Transverse colon (tissue), 4 donors: ENCODE results near the gene POU3F3. TPM values are rescaled to one million over a fixed set of nuclear protein-coding genes. Genes with fewer than 3 reads are reported as not detected.
A peak's percentile ranks its signal among the peaks of the same experiment; 100 is the strongest.

Experiments
- DNase-seq: peaks from one replicate; pipeline ENCODE4 v3.0.0-alpha.2; 2019
- H3K27ac ChIP-seq, 4 donors: fragments of 200-600 bp; sonication (generic); 2 replicates each; pipeline ENCODE4 v1.5.1; 2016 to 2018; ENCODE audit warnings: inconsistent platforms in 4 of 4
- H3K27me3 ChIP-seq: fragments of 200-600 bp; sonication (generic); 2 replicates; pipeline ENCODE4 v1.5.1; 2017; ENCODE audit warnings: inconsistent platforms
- H3K36me3 ChIP-seq, 4 donors: fragments of 200-600 bp; sonication (generic); 2 replicates each; pipeline ENCODE4 v1.5.1; 2017 to 2019; ENCODE audit warnings: inconsistent platforms in 4 of 4
- H3K4me1 ChIP-seq, 4 donors: fragments of 200-600 bp; sonication (generic); 2 replicates each; pipeline ENCODE4 v1.5.1; 2017 to 2020; ENCODE audit warnings: inconsistent platforms in 4 of 4
- H3K4me3 ChIP-seq, 4 donors: fragments of 200-600 bp; sonication (generic); 1 replicate in 1 of 4; 2 replicates in 3 of 4; pipeline versions ENCODE4 v1.5.1 to v1.6.1; 2017 to 2019; ENCODE audit warnings: inconsistent platforms in 4 of 4
- H3K9me3 ChIP-seq, 2 donors: fragments of 200-600 bp; sonication (generic); 2 replicates each; pipeline ENCODE4 v1.5.1; 2017 to 2019; ENCODE audit warnings: inconsistent platforms in 2 of 2
- EP300 ChIP-seq: sonication (generic); formaldehyde crosslinking; IDR thresholded peaks from one replicate; pipeline ENCODE4 v1.6.1; 2017; ENCODE audit warnings: antibody characterized with exemption, low read depth
- POLR2A ChIP-seq: fragments of 450-650 bp; IDR thresholded peaks from one replicate; pipeline ENCODE4 v1.6.1; 2016; ENCODE audit warnings: antibody characterized with exemption, mild to moderate bottlenecking, moderate library complexity
- POLR2AphosphoS5 ChIP-seq, 3 donors: sonication (generic); formaldehyde crosslinking; IDR thresholded peaks; one replicate each; pipeline ENCODE4 v1.6.1; 2016; ENCODE audit warnings: antibody characterized with exemption in 3 of 3
- WGBS, 2 donors: methylation state at CpG; one replicate each; pipeline ENCODE4 v1.1.5; 2018; ENCODE audit warnings: low coverage in 1 of 2; 5-methylcytosine and 5-hydroxymethylcytosine counted together
- in situ Hi-C, 4 donors: fragments of 200-750 bp; cut with MboI; loops; one replicate each; pipeline versions ENCODE4 v1.15.0 to v1.15.1; 2017; ENCODE audit warnings: low sequenced_read_pairs in 3 of 4, low pct_ligation_motif_present in 1 of 4, low pct_unique_long_range_greater_than_20kb in 1 of 4
- intact Hi-C: fragments of 100-400 bp; cut with DNase I; formaldehyde crosslinking; loops from one replicate; pipeline ENCODE4 v1.15.1; 2023; ENCODE audit warnings: low total_unique reads
- total RNA-seq, 4 donors: library from RNA; depleted of rRNA; stranded (reverse); fragments of >200 nt; gene quantifications; one replicate each; pipeline ENCODE4 v1.1.0, GENCODE V29; 2016
- TF ChIP-seq, protein P1 (sequence below), 5 experiments: fragments of 200-600 bp in 3 of 5; fragments of 450-650 bp in 2 of 5; sonication (generic) in 3 of 5; IDR thresholded peaks; 1 replicate in 2 of 5; 2 replicates in 3 of 5; pipeline ENCODE4 v1.5.1; 2016 to 2017; ENCODE audit warnings: antibody characterized with exemption in 5 of 5, inconsistent platforms in 3 of 5, mild to moderate bottlenecking in 2 of 5, moderate library complexity in 1 of 5

POU3F3 gene
- total RNA-seq, 4 donors from 2014 or later: 0.14 to 0.32 TPM; not detected in 2

DNA sequence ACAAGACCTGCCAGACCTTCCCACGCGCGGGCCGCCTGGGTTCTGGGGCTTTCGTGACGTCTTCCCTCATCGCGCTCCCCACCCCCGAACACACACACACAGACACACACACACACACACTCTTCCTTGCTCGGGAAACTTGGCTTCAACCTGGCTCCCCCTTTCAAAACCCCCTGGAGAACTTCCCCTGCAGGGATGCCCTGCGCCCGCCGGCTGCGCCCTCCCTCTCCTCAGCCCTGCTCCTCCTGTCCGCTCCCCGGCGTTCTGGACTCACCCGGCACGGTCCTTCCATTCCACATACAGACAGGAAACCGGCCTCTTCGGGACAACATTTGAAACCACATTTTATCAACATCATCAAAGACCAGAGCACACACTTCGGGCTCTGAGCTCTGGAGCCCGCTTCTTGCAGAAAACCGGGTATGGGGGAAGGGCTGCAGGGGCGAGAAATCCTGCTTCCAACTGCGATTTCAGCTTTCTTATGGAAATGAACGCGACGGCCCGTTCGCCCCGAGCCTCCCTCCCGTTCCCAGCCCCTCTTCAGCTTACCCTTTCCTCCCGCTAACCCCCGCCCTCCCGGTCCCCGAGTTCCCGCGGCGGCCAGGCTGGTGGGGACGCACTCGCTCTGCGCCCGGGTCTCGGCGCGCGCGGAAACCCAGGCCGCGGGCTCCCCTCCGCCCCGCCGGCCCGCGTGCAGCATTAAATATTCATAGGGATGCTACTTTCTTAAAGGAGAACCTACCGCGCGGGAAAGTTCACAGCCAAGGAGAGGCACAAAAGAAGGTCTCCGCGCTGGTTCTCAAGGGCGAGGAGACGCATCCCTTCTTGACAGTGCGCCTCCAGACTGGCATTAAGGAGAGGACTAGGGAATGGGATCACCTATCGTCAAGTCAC is 18.3 kb downstream of the POU3F3 start:
- peaks cover 10 to 17% (median 13%) of the 10 kb centered on the region in 4 donors for H3K4me1 ChIP-seq
- H3K9me3 ChIP-seq: no peaks in the 10 kb centered on the region
- no peaks in the 10 kb centered on the region for H3K36me3 ChIP-seq
- in situ Hi-C loops: no loop called here
- peak overlapping the region in 2 of 4 donors; percentile 36 to 66 for H3K4me3 ChIP-seq
- WGBS, 2 donors: 0 to 2% methylated on average over 1 to 55 of the region's 65 CpGs
- intact Hi-C loops: no loop called here
- TF ChIP-seq POLR2AphosphoS5 (IDR thresholded peaks at IDR 0.05) (no peak), EP300 (no peak), POLR2A (no peak)
- TF ChIP-seq, protein P1, sequence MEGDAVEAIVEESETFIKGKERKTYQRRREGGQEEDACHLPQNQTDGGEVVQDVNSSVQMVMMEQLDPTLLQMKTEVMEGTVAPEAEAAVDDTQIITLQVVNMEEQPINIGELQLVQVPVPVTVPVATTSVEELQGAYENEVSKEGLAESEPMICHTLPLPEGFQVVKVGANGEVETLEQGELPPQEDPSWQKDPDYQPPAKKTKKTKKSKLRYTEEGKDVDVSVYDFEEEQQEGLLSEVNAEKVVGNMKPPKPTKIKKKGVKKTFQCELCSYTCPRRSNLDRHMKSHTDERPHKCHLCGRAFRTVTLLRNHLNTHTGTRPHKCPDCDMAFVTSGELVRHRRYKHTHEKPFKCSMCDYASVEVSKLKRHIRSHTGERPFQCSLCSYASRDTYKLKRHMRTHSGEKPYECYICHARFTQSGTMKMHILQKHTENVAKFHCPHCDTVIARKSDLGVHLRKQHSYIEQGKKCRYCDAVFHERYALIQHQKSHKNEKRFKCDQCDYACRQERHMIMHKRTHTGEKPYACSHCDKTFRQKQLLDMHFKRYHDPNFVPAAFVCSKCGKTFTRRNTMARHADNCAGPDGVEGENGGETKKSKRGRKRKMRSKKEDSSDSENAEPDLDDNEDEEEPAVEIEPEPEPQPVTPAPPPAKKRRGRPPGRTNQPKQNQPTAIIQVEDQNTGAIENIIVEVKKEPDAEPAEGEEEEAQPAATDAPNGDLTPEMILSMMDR (IDR thresholded peaks at IDR 0.05): no peak
- no peak overlapping the region for H3K27ac ChIP-seq
- no peak for DNase-seq
- peaks cover 85% of the 10 kb centered on the region for H3K27me3 ChIP-seq

DNA sequence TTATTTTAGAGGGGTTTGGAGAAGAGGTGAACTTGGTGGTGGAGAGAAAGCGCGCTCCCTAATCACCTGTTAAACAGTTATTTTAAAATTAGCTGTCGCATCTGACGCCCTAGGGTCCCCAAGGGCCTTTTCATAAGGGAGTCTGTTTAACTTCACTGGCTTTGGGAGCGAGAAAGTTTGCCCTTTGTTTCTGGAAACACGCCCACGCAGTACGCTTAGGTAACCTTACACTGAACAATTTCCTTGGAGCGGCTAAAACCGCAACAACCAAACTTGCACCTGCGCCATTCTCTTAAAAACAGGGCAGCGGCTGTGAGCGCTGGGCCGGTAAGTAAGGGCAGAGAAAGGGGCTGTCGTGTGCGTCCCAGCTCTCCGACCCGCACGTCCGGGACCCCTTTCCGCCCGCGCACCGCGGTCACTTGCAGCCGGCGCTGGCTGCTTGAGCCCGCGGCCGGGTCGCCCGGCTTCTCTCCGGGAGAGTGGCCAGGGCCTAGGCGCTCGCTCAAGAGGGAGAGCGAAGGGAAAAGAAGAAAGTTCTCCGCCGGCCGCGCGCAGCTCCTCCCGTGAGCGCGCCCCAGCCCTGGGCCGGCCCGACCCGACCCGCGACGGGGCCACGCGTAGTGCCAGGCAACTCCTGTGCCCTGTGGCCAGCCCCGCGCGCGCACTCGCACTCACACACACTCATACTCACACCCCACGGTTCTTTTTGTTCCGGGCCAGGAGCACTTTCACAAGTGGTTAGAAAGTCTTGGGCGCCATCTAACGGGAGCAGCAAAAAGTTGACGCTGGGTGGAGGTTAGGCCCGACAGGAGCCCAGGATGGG is 19.2 kb downstream of the POU3F3 start:
- intact Hi-C loops: no loop called here
- 0 to 2% methylated on average over 3 to 63 of the region's 63 CpGs for WGBS, 2 donors
- peak; percentile 70 for DNase-seq

DNA sequence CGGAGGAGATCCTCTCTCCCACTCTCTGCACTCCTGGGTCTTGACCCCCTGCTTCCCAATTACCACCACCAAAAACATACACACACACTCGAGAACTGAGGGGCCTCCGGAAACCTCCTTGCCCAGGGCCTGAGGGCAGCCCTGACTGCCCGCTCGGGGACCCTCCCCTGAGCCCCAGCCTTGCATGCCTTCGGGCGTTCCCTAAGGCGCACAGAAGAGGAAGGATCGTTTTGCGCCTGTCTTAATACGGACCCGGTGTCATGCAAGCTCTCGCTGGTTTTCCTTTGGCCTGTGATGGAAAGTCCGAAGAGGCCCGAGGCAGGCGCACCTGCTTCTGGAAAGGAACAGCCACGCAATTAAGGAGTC is 19.8 kb downstream of the POU3F3 start:
- intact Hi-C loops: no loop called here

More for the DNA sequence above, 19.2 kb downstream of the POU3F3 start:
- no peak overlapping the region for H3K27ac ChIP-seq
- H3K4me1 ChIP-seq: peaks cover 10 to 17% (median 13%) of the 10 kb centered on the region in 4 donors
- H3K36me3 ChIP-seq: no peaks in the 10 kb centered on the region
- H3K4me3 ChIP-seq: peak overlapping the region; percentile 36 to 66 (median 46)
- TF ChIP-seq, protein P1 (IDR thresholded peaks at IDR 0.05): peak; percentile 29 to 47 (median 42)
- TF ChIP-seq EP300: no peak
- in situ Hi-C loops: no loop called here
- H3K27me3 ChIP-seq: peaks cover 81% of the 10 kb centered on the region
- no peaks in the 10 kb centered on the region for H3K9me3 ChIP-seq

More for the DNA sequence above, 19.8 kb downstream of the POU3F3 start:
- Histone ChIP-seq H3K27ac (no peak overlapping the region), H3K9me3 (no peaks in the 10 kb centered on the region), H3K36me3 (no peaks in the 10 kb centered on the region), H3K4me1 (peaks cover 10 to 17% (median 13%) of the 10 kb centered on the region in 4 donors), H3K27me3 (peaks cover 75% of the 10 kb centered on the region), H3K4me3 (peak overlapping the region in 3 of 4 donors; percentile 36 to 66 (median 46))
- DNase-seq: no peak
- TF ChIP-seq POLR2A (no peak), POLR2AphosphoS5 (IDR thresholded peaks at IDR 0.05) (no peak), EP300 (no peak)
- TF ChIP-seq, protein P1 (IDR thresholded peaks at IDR 0.05): peak in 1 of 5 experiments; percentile 0
- in situ Hi-C loops: no loop called here
- WGBS, 2 donors: 53 to 85% methylated on average over 4 to 17 of the region's 17 CpGs
